ENCODE measurements around the gene BBS12.

The BBS12 gene

DNA sequence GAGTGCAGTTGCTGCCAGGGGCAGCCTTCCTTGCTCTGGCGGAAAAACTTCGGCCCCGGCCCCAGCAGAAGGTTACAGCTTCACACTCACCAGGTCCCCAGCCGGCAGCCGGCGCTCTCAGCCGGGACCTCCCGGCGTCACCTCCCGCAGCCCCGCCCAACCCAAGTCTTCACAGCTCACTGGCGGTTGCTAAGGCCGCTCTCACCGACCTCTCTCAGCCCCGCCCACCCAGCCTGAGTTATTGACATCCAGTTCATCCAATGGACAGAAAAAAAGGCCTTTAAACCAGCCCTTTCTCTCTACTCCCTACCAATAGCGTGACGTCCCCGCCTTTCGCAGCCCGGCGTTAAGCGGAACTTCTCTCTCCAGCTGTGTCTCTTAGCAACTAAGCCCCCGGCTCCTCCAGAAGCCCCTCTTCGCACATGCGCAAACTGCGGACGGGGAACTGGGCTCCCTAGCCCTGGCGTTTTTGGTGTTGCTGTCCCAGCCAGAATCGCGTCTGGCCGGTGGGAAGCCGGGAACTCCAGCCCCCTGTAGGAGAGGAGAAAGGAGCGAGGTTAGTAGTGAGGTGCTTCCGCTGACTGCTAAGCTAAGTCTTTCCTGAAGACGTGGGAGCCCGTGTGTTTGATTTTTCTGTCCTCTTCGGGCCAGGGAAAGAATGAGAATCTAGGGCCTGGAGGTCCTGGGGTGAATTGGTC is at the start of gene BBS12:
Gene BBS12, plus strand, starts transcription at position 376 of the 698 bp plus-strand sequence. CDS start 9,189 bp downstream, outside the sequence.
- DNase-seq = peak; percentile 93

DNA sequence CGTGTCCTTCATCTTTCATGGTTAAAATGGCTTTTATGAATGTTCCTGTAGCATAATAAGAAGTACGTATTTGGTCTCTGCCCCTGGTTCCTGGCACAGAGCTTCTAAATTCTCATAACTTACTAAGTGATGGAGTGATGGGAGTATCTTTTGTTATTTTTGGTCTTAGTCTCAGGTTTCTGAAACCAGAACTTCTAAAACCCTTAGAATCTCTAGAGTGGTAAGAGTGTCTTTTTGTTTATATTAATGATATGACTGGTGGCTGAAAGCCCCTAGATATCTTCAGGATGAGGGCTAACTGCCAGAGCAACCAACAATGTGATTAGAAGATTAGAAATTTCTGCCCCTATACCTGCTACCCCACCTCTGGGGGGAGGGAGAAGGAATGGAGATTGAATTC is 45.8 kb upstream of the BBS12 start:
- DNase-seq = no peak

DNA sequence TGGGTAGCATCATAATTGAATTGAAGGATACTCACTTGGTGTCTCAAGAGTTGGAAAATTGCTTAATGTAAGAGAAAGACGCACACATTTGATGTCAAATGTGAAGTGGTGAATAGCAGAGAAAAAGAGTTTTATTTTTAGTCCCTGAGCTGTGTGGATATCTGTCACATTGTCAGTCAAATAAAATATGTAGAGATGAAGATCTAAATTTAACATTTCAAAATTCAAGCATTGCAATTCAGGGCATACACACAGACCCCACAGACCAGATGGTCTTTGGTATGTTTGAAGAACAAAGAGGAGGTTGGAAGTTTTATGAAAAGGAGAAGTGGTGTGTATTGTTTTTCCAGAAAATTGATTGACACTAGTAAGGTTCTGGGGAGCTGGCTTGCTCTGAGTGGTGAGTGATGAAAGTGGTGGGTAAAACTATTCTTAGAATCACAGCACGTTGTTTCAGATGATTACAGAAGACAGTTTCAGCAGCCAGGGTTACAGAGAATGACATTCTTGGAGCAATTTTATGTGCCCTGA is 44.9 kb upstream of the BBS12 start:
- DNase-seq = no peak

DNA sequence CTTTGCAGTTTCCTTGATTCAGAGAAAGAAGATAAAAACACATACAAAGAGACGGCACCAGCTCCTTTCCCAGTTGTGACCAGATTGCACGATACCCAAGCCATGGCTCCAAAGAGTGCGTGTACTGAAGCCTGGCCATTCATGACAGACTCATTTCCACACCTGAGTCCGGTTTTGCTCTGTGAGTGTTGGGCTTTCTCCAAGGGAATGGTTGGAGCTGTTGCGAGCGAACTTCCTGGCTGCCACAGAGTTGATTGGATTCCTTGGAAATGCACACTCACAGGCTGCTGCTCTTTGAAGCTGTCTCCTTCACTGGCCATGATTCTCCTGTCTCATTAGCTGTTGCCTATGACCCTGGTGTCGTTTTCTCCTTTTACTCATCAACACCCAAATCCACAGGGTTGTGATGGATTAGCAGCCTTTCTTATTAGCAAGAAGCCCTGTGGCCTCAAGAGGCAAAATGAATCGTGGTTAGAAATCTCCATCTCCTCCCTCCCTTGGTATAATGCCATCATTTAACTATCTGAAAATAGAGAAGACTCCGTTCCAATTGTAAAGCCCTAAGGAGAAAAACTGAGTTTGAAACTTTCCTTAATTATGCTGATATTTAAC is 43.9 kb upstream of the BBS12 start:
- DNase-seq = no peak

DNA sequence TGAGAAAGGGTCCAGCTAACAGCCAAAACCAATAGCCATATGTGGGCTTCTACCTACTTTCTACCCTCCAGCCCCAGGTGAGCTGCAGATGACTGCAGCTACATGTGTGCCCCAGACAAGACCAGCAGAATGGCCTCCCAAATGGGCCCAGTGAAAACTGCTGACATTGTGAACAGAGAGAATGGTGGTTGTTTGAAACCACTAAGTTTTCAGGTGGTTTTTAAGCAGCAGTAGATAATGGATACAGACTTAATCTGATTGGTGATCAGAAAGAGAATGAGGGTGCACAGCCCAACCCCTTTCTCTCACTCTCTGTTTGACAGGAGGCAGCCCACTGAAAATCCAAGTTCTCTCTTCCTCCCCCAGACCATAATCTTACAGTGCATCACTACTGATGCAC is 42.5 kb upstream of the BBS12 start:
- DNase-seq = no peak

DNA sequence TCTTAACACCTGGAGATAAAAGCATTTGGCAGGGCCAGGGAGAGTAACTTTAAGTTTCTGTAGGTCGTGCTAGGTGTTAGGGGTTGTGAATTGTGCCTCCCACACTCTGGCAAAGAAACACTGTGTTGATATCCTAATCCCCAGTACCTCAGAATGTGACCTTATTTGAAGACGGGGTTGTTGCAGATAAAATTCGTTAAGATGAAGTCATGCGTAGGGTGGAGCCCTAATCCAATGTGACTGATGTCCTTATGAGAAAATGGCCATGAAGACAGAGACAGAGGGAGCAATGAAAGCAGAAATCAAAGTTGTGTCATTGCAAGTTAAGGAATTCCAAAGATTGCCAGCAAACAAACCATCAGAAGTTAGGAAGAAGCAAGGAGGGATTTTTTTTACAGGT is 40.5 kb upstream of the BBS12 start:
- DNase-seq = no peak

DNA sequence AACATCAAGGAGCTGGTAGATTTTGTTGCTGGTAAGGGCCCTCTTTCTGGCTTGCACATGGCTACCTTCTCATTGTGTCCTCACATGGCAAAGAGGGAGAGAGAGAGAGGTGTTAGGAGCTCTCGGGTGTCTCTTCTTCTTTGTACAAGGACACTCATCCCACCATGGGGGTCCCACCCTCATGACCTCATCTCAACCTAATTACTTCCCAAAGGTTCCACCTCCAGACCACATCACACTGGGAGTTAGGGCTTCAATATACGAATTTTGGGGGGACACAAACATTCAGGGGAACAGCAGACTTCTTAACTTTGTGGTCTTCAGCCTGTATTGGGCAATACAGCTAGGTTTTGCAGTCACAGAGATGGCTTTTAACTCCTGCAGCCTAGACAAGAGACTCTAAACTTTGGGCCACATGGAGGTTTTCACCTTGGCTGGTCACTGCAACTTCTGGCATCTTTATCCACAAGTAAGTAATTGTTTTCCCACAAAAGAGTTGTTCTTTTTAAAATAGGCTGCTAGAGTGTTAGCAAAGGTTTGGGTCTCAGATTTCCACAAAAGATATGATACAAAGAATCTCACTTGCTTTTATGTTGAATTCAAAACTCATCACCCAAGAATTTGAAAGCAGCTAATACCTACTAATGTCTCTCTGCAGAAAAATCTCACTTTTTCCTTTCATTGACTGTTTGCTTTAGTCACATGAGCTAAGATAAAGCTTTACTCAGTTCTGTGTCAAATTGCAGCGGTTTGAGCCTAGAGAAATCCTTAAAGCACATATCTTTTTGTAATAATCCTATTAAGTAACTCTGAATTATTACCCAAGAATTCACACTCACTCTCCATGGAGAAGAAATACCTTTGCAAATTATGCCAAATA is 39.6 kb upstream of the BBS12 start:
- no peak for DNase-seq

DNA sequence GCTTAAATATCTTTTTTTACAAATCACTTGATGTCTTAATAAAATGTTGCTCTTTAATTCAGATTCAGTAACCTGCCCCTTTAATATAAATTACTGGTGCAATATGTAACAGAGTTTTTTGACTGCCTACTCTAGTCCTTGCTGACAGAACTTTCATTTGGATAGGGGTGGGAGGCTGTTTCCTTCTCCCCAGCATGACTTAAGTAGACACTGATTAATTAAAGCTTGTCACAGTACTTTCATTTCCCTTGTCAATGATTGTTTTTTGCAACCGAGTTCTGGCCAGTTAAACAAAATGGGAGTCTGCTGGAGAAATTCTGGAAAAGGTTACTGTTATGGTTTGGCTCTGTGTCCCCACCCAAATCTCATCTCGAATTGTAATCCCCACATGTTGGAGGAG is 37.3 kb upstream of the BBS12 start:
- no peak for DNase-seq

DNA sequence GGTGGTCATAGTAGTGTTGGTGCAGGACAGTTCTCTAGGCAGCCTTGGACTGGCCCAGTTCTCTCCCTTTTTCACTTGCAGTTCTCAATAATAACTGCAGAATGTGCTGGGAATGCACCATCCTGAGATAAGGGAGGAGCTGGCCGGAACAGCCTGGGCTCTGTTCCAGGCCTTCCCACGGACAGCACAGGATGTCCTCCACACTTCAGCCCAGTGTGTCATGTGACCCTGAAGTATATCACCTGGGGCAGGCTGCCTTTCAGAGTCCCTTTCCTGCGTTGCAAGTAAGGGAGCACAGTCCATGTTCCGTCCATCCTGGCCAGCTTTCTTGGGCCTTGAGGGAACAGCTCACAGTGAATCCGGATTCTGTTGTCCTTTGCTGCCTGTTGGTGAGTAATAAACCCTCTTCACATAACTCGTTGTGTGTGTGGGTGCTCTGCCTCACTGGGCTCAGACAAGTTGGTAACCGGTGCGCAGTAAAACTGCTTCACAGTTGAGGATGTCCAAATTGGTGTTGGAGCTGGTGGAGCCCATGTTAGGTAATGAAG is 32.3 kb upstream of the BBS12 start:
- peak; percentile 28 for DNase-seq

DNA sequence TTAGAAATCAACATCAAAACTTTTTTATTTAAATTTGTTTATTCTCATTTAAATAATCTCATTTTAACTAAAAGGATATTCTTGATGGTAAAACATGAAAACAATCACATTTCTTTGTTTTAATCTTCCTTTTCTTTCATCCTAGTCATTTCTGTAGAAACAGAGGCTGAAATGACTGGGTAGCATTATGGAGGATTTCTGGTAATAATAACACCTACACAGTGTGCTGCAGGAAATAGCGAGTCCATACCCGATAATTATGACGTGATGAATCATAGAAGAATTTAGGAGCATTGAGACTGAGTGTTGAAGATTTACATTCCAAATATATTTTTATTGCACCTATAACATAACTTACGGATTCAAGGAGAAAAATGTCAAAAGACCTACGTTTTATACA is 31.4 kb upstream of the BBS12 start:
- no peak for DNase-seq

DNA sequence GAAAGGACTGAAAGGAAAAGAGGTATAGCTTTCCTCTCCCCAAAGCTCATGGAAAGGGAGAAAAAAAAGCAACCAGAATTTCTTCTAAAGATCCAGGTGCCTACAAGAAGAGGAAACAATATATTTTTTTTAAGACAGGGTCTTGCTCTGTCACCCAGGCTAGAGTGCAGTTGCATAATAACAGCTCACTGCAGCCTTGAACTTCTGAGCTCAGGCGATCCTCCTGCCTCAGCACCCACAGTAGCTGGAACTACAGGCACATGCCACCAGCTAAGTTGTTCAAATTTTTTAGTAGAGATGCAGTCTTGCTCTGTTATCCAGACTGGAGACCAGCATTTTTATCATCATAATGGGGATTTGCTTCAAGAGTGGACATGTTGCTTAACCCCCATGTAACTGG is 30.5 kb upstream of the BBS12 start:
- DNase-seq = no peak

DNA sequence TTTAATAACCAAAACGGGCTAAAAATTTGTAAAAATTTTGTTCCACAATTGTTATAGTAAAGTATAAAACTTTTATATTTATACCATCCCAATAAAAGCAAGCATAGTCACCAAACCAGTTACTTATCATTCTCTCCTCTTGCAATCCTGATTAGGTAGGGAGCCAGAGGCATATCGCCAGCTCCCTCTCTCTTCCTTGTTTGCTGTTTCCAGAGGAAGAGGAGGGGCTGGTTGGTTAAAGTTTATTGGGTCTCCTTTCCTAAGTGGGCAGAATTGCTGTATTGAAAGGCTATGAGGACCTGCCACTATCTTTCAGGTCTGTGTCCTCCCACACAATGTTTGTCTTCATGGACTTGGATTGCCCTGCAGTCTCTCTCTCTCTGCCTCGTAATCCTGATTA is 29.6 kb upstream of the BBS12 start:
- no peak for DNase-seq

DNA sequence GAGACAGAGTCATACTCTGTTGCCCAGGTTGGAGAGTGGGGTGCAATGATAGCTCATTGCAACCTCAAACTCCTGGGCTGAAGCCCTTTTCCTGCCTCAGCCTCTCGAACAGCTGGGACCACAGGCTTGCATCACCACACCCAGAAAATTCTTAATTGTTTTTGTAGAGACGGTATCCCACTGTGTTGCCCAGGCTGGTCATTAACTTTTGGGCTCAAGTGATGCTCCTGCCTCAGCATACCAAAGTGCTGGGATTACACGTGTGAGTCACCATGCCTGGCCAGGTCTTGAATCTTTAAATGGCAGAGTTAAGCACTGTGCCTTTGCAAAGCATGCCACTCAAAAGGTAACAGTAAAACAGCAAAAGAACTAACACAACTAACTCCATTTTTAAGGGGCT is 28.6 kb upstream of the BBS12 start:
- no peak for DNase-seq

DNA sequence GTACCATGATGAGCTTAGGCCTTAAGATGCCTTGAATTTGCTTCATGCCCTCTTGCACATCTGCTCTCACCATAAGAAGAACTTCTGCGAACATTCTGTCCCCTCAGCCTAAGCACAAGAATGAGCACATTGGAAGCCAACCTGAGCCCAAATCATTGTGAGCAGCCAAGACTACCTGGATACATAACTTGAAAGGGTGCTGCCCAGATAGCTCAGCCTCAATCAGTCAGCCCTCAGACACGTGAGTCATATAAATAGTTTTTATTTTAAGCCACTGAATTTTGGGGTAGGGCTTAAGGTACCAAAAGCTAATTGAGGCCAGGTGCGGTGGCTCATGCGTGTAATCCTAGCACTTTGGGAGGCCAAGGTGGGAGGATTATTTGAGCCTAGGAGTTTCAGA is 27.5 kb upstream of the BBS12 start:
- DNase-seq = no peak

DNA sequence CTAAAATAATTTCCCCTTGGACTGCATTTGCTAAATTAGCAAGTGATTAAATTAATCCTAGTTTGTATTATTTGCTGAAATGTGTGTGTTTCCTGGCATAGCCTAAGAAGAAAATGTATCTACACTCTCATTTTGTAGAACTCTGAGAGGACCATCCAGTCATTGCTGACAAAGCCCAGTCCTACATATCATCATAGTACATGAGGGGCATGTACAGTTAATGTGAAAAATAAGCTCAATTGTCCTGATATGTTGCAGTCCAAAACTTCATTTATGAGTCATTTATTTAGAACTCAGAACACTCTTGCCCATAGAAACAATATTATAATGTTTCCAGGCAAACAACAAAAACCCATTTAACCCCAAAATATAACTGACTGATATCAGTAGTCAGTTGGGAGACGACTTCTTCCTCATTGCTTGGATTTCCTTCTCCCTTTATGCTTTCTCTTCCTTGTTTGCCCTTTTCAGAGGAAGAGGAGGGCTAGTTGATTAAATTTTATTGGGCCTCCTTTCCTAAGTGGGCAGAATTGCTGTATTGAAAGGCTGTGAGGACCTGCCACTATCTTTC is 26.9 kb upstream of the BBS12 start:
- DNase-seq = no peak

DNA sequence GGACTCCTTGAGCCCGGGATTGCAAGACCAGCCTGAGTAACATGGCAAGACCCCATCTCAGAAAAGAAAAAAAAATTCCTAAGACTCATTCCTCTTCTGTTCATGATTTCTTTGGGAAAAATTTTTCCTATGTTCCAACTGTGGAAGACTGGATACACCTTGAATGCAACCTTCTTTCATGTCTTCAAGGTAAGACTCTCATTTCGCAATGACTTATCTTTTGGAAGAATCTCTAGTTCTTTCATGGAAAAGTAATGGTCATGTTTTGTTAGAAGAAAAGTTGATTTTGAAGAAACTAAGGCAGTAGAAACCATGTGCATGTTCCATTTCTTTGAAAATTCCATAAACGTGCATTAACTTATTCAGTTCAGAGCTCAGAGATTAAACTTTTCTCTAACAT is 26.0 kb upstream of the BBS12 start:
- no peak for DNase-seq

DNA sequence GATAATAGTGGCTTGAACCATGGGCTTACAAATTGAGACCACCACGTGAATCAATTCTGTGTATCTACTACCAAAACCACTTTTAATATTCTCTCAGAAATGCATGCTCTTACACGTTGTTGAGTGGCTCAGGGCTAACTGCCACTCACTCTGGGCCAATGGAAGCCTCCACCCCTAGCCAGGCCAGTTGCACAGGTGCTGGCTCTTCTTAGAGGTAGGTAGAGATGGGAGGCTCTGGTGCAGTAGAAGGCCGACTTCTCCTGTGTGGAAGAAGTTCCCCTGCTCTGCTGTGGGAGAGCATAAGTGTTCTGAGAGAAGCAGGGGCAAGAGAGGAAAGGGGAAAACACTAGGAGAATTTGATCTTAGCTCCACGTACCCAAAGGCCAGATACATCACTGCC is 25.0 kb upstream of the BBS12 start:
- no peak for DNase-seq

DNA sequence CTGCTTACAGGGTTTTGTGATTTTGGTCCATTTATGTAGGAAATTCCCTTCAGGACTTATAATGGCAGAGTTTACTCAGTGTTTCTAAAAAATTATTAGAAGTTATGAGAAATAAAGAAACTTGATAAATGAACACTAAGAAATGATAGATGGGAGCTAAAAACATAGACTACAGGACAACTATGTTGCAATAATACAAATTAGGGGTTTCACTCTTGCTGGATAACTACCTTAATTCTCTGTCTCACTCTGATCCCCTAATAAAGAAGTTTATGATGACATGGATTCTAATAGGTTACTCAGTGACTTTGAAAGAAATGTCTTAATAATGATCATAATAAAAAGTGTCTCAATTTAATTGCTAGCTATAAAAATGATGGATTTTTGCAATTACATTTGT is 23.3 kb upstream of the BBS12 start:
- no peak for DNase-seq

DNA sequence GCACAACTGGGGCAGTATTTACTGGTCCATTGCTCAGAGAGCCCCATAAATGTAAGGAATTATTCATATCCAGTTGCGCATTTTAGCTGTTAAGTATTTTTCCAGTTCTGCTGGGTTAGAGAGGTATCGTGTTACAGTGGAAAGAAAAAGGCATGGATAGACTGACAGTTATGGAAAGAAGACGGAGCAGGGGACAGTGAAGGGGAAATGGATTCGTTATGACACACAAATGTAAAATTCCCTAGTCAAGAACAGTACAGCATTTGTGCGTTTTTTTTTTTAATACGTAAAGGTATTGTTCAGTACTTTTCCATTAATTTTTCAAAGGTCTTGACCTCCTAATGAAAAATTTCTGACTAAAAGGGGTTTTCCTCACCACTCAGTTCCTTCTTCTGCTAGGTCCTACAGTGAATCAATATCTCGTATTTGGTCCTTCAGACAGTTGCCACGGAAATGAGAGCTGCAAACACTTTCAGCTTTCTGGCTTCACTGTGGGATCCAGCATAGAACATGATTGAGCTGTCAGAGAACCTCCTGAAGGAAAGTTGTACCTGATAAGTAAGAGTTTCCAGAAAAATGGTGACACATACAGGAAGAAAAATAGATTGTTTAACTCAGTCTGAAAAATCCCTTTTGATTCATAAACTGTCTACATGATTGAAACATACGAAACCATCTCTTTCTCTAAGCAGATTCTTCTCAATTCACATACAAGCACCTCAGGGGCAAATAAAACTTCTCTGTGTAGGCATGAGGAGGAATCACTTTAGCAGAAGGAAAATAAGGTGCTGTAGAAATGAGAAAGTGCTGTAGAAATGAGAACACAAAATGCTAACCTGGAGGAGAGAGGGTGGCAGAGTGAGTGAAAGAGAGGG is 21.8 kb upstream of the BBS12 start:
- no peak for DNase-seq

DNA sequence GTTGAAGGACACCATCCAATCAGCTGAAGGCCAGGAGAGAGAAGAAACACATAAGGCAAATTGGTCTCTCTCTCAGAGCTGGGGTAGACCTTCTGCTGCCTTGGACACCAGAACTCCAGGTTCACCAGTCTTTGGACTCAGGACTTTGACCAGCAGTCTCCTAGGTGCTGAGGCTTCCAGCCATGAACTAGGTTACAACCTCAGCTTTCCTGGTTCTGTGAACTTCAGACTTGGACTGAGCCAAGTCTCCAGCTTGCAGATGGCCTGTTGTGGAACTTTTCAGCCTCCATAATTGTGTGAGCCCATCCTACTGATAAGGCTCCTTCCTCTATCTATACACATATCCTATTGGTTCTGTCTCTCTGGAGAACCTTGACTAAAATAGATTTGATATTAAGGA is 20.6 kb upstream of the BBS12 start:
- no peak for DNase-seq

DNA sequence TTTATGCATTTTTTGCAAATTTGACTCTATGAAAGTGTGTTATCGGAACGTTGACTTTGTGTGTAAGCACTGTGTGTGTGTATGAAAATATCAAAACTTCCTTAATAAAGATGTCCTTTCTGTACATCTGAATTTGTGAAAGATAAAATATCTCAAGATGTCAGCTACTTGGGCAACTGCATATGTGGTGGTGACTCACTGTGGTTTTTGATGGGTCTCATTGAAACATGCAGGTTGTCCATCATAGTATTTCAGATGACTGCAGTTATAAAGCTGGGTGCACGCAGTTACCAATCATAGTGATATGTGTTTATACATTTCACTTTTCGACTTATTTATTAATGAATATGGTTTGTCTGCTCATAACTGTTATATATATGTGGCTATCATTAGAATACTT is 19.7 kb upstream of the BBS12 start:
- DNase-seq = no peak

DNA sequence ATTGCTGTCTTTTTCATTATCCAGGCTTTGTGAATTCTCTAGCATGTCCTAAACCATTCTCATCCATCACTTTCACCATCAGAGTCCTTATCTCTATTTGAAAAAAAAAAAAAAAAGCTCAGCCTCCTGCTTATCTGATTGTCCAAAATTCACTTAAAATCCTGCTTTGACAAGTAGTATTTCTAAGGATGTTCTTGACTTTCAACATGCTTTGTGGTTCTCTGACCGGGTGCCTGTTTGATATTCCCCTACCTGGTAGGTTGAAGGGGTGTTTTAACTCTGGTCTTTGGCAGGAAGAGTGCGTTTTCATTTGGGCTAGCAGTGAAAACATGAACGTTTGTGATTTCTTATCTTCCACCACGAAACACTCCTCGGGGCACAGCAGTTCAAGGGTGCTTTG is 17.3 kb upstream of the BBS12 start:
- DNase-seq = no peak
